Thyroid gland (tissue), 4 donors: ENCODE results near the gene MAGI2. TPM values are rescaled to one million over a fixed set of nuclear protein-coding genes. Genes with fewer than 3 reads are reported as not detected.

ENCODE experiments used
- DNase-seq, 2 donors: peaks; one replicate each; pipeline ENCODE4 v3.0.0-alpha.2; 2019
- H3K27ac ChIP-seq, 3 donors: fragments of 200-600 bp; sonication (generic); 1 replicate in 2 of 3; 2 replicates in 1 of 3; pipeline ENCODE4 v1.5.1; 2016 to 2019; ENCODE audit warnings: mild to moderate bottlenecking in 1 of 3, moderate library complexity in 1 of 3
- H3K27me3 ChIP-seq: fragments of 200-600 bp; sonication (generic); one replicate; pipeline ENCODE4 v1.5.1; 2019
- H3K36me3 ChIP-seq, 2 donors: fragments of 200-600 bp; sonication (generic); one replicate each; pipeline ENCODE4 v1.5.1; 2016 to 2019
- H3K4me1 ChIP-seq, 2 donors: fragments of 200-600 bp; sonication (generic); one replicate each; pipeline ENCODE4 v1.5.1; 2017 to 2019
- H3K4me3 ChIP-seq, 3 donors: fragments of 200-600 bp; sonication (generic); replicated peaks in 1 of 3; 1 replicate in 2 of 3; 2 replicates in 1 of 3; pipeline ENCODE4 v1.5.1; 2016; ENCODE audit warnings: mild to moderate bottlenecking in 1 of 3
- H3K9me3 ChIP-seq: fragments of 200-600 bp; sonication (generic); one replicate; pipeline ENCODE4 v1.5.1; 2017
- CTCF ChIP-seq, 6 experiments: fragments of 200-600 bp in 3 of 6; fragments of 450-650 bp in 3 of 6; sonication (generic) in 3 of 6; IDR thresholded peaks; one replicate each; pipeline ENCODE4 v1.5.1; 2016 to 2019; ENCODE audit warnings: antibody characterized with exemption in 6 of 6, mild to moderate bottlenecking in 2 of 6, inconsistent platforms in 1 of 6, moderate library complexity in 1 of 6
- POLR2A ChIP-seq, 2 donors: fragments of 450-650 bp; IDR thresholded peaks; one replicate each; pipeline ENCODE4 v1.6.1; 2017; ENCODE audit warnings: antibody characterized with exemption in 2 of 2, mild to moderate bottlenecking in 2 of 2, moderate library complexity in 1 of 2
- WGBS, 2 donors: methylation state at CpG; one replicate each; pipeline ENCODE4 v1.1.5; 2017; 5-methylcytosine and 5-hydroxymethylcytosine counted together
- intact Hi-C: fragments of 100-400 bp; cut with DNase I; formaldehyde crosslinking; loops from one replicate; pipeline ENCODE4 v1.15.1; 2023
- total RNA-seq, 4 donors: library from RNA; depleted of rRNA; stranded (reverse); fragments of >200 nt; gene quantifications; one replicate each; pipeline ENCODE4 v1.2.3, GENCODE V29; 2016

MAGI2 gene
- total RNA-seq, 4 donors from 2014 or later: 20.7 to 31.1 (median 26.0) TPM

- no peak for DNase-seq
- no peak overlapping the region for H3K27ac ChIP-seq
- WGBS, 2 donors: 75 to 81% methylated on average over 2 of the region's 2 CpGs
These were observed 1095.8 kb downstream of the MAGI2 start for GRCh38 chr7:78357709-78358108.

GRCh38 chr7:78355834-78356233 is 1097.6 kb downstream of the MAGI2 start:
- H3K9me3 ChIP-seq: no peaks in the 10 kb centered on the region
- H3K27ac ChIP-seq: no peak overlapping the region
- H3K4me3 ChIP-seq: no peak overlapping the region
- WGBS, 2 donors: 90 to 93% methylated on average over 3 of the region's 3 CpGs
- intact Hi-C loops: no loop called here
- no peaks in the 10 kb centered on the region for H3K36me3 ChIP-seq
- no peaks in the 10 kb centered on the region for H3K27me3 ChIP-seq
- no peak for DNase-seq
- TF ChIP-seq POLR2A (IDR thresholded peaks at IDR 0.05) (no peak), CTCF (IDR thresholded peaks at IDR 0.05) (no peak)
- H3K4me1 ChIP-seq: no peaks in the 10 kb centered on the region

More at GRCh38 chr7:78357709-78358108, 1095.8 kb downstream of the MAGI2 start:
- TF ChIP-seq POLR2A (IDR thresholded peaks at IDR 0.05) (no peak), CTCF (IDR thresholded peaks at IDR 0.05) (no peak)
- no peaks in the 10 kb centered on the region for H3K9me3 ChIP-seq
- intact Hi-C loops: no loop called here
- no peak overlapping the region for H3K4me3 ChIP-seq
- no peaks in the 10 kb centered on the region for H3K4me1 ChIP-seq
- H3K36me3 ChIP-seq: no peaks in the 10 kb centered on the region
- no peaks in the 10 kb centered on the region for H3K27me3 ChIP-seq

- TF ChIP-seq CTCF (IDR thresholded peaks at IDR 0.05) (no peak), POLR2A (IDR thresholded peaks at IDR 0.05) (no peak)
- Histone ChIP-seq H3K36me3 (no peaks in the 10 kb centered on the region), H3K27me3 (no peaks in the 10 kb centered on the region), H3K9me3 (no peaks in the 10 kb centered on the region), H3K4me1 (no peaks in the 10 kb centered on the region), H3K27ac (no peak overlapping the region), H3K4me3 (no peak overlapping the region)
- intact Hi-C loops: no loop called here
- no peak for DNase-seq
- WGBS, 2 donors: 51 to 66% methylated on average over 3 of the region's 3 CpGs
These were observed 1102.5 kb downstream of the MAGI2 start for GRCh38 chr7:78350926-78351325.

- no peak for DNase-seq
- Histone ChIP-seq H3K27ac (no peak overlapping the region), H3K27me3 (no peaks in the 10 kb centered on the region), H3K4me3 (no peak overlapping the region), H3K9me3 (no peaks in the 10 kb centered on the region), H3K36me3 (no peaks in the 10 kb centered on the region), H3K4me1 (no peaks in the 10 kb centered on the region)
- TF ChIP-seq POLR2A (IDR thresholded peaks at IDR 0.05): no peak
- no peak for TF ChIP-seq CTCF (IDR thresholded peaks at IDR 0.05)
- intact Hi-C loops: no loop called here
- WGBS, 2 donors: 77 to 80% methylated on average over 1 of the region's 1 CpG
These were observed 1103.1 kb downstream of the MAGI2 start for GRCh38 chr7:78350391-78350790.

GRCh38 chr7:78346827-78347226 is 1106.6 kb downstream of the MAGI2 start:
- H3K27ac ChIP-seq: no peak overlapping the region
- H3K4me3 ChIP-seq: no peak overlapping the region
- TF ChIP-seq POLR2A (IDR thresholded peaks at IDR 0.05): no peak
- no peak for TF ChIP-seq CTCF (IDR thresholded peaks at IDR 0.05)

More at GRCh38 chr7:78346827-78347226, 1106.6 kb downstream of the MAGI2 start:
- Histone ChIP-seq H3K9me3 (no peaks in the 10 kb centered on the region), H3K36me3 (no peaks in the 10 kb centered on the region), H3K4me1 (no peaks in the 10 kb centered on the region), H3K27me3 (no peaks in the 10 kb centered on the region)
- no peak for DNase-seq
- WGBS, 2 donors: 86 to 87% methylated on average over 4 of the region's 4 CpGs
- intact Hi-C loops: no loop called here
